AG09309 (cell line): Measurements from ENCODE around the gene TRPM3.

Experiments used
- DNase-seq: peaks from one replicate; pipeline ENCODE4 v3.0.0-alpha.2; 2010; ENCODE audit warnings: low read depth
- H3K4me3 ChIP-seq: 2 replicates; pipeline ENCODE4 v1.5.1; 2011; ENCODE audit warnings: mild to moderate bottlenecking, low read depth, low read length, moderate library complexity; ENCODE audit not compliant: control insufficient read depth
- CTCF ChIP-seq: IDR thresholded peaks from 2 replicates; pipeline ENCODE4 v1.5.1; 2011; ENCODE audit warnings: mild to moderate bottlenecking, low read depth, low read length, inconsistent platforms; ENCODE audit not compliant: insufficient read depth, control insufficient read depth; ENCODE audit errors: missing control alignments

The TRPM3 gene

DNA sequence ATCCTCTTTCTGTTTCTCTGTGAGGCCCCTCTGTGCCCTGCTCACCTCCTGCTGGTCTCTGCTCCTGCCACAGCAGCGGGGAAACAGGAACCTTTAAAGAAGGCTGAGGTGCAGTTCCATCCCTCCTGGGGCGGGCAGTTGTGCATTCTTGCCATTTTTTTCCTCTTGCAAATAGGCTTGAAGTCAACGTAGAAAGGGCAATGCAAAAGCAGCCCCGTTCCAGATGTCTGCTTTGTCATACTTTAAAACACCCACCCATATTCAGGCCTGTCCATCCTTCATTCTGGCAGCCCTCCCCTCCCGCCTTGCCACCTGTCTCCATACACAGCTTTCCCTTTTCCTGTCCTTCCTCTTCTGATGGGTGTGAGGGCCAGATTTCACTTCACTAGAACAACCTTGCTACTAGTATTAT is 641.5 kb downstream of the TRPM3 start:
- no peak for DNase-seq
- H3K4me3 ChIP-seq = no peak overlapping the region
- no peak for TF ChIP-seq CTCF
